ENCODE data around the gene LRRC1. TPM values are rescaled to one million over a fixed set of nuclear protein-coding genes. Genes with fewer than 3 reads are reported as not detected.

The LRRC1 gene
- total RNA-seq, 1 experiment from 2014 or later, result 18.1 TPM

DNA sequence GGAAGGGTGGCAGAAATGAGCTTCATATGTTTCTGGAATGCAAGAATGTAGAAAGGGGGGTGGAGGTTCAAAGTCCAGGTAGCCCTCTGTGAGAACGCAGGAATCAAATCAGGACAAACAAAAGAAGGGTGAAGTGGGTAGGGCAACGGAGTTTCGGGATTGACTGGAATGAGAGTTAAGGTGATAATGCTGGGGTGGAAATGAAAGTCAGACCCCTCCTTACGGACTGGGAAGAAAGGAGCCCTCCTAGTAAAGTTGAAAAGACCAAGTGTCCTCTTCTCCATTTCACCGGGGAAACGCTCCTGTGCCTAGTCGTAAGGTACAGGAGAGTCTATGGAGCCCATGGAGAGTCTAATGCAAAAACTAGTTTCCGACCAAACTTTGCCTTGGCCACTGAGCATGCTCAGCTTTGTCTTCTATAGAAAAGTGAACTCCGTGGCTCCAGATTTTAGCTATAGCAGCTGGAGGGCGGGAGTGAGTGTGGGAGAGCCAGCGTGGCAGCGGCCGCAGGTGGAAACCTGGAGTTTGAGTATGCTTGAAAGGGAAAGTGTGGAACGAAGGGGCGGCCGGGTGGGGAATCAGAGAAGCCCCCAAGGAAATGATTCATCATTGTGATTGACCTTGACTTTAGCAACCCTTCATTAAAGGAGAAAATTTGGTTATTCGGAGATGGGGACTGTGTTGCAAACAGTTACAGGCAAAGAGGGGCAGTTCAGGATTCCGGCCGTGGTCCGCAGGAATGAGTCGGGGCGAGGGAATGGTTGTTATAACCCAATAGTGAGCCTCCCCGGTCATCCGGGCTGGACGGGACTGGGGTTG, 1.3 kb upstream of the LRRC1 start:
- peak overlapping the region; percentile 95 for H3K4me2 ChIP-seq (ENCODE audit: low read length)
- ChIA-PET CTCF (interaction anchor here (0.6 to 3.0 kb wide), 7 partner anchors 59 to 1368 kb away, joined by 3 to 42 read pairs (median 9); no protein-coding TSS in a partner anchor), POLR2A (ENCODE audit: unreplicated experiment) (interaction anchor here (0.5 to 1.5 kb wide), 8 partner anchors 23 to 498 kb away, joined by 3 to 21 read pairs (median 4); no protein-coding TSS in a partner anchor)
- no peaks in the 10 kb centered on the region for H3K36me3 ChIP-seq (ENCODE audit: low read depth, low read length)
- peak overlapping the region; percentile 94 for H2AFZ ChIP-seq (ENCODE audit: low read length)
- H3F3A ChIP-seq (ENCODE audit: low read length, unreplicated experiment), result no peaks in the 10 kb centered on the region
- H4K20me1 ChIP-seq (ENCODE audit: low read length), result no peaks in the 10 kb centered on the region
- intact Hi-C loops (cut with micrococcal nuclease), result loop anchor here (1.0 to 10.0 kb wide), 7 partner anchors 17 to 249 kb away; partner anchors contain the start of gene GCLC
- BruUV-seq (replicated peaks), result TSS peak; percentile 3
- H3K4me3 ChIP-seq (ENCODE audit: low read length), result peak overlapping the region; percentile 86
- H3K79me2 ChIP-seq (ENCODE audit: low read length), result peaks cover 48% of the 10 kb centered on the region
- no peaks in the 10 kb centered on the region for H3K9me2 ChIP-seq (replicated peaks; ENCODE audit: low read length)
- H3K27ac ChIP-seq (ENCODE audit: low read length), result peak overlapping the region; percentile 66
- H3K9me3 ChIP-seq (ENCODE audit: low read length), result 0 out of 2 replicates have a peak, but pooled peaks cover 3% of the 10 kb centered on the region
- no peaks in the 10 kb centered on the region for H3K27me3 ChIP-seq (ENCODE audit: low read length)
- DNase-seq (peak; percentile 86), ATAC-seq (peak; percentile 52)
- TF ChIP-seq EZH2 (IDR thresholded peaks at IDR 0.05; ENCODE audit: low read length, unreplicated experiment), result no peak
- no peak for TF ChIP-seq EZH2phosphoT487 (IDR thresholded peaks at IDR 0.05; ENCODE audit: borderline replicate concordance, low read length)
- TF ChIP-seq, protein P1, sequence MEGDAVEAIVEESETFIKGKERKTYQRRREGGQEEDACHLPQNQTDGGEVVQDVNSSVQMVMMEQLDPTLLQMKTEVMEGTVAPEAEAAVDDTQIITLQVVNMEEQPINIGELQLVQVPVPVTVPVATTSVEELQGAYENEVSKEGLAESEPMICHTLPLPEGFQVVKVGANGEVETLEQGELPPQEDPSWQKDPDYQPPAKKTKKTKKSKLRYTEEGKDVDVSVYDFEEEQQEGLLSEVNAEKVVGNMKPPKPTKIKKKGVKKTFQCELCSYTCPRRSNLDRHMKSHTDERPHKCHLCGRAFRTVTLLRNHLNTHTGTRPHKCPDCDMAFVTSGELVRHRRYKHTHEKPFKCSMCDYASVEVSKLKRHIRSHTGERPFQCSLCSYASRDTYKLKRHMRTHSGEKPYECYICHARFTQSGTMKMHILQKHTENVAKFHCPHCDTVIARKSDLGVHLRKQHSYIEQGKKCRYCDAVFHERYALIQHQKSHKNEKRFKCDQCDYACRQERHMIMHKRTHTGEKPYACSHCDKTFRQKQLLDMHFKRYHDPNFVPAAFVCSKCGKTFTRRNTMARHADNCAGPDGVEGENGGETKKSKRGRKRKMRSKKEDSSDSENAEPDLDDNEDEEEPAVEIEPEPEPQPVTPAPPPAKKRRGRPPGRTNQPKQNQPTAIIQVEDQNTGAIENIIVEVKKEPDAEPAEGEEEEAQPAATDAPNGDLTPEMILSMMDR (conservative IDR thresholded peaks at IDR 0.05; ENCODE audit: low read depth, low read length), result no peak
- peaks cover 27% of the 10 kb centered on the region for H3K4me1 ChIP-seq (ENCODE audit: insufficient read depth, low read length)
- H3K9ac ChIP-seq (ENCODE audit: low read length), result peak overlapping the region; percentile 77

DNA sequence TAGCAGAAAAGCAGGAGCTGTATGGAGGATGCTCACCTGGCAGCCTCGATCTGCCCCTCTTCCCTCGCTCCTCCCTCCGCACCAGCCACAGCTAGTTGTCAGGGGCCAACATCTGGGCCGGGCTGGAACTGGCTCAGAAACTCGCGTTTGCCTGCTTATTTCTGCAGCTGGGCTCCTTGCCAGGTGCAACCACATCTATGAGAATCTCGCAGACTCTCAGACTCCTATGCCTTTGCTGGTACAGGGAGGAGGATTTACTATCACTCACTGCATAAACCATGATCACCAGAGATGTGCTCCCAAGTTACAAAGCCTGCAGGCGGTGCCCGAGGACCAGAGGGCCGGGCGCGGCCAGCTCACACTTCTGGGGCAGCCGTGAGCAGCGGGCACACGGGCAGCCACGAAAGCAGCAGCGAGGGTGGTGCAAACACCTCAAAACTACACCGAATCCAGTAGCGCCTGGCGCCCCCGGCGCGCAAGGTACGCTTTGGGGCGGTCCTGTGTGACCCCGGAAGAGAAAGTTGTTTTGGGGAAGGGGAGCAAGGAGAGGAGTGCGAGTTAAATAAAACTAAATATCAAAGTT, 577 bp upstream of the LRRC1 start:
- BruUV-seq (replicated peaks), result no TSS peak
- intact Hi-C loops (cut with micrococcal nuclease), result loop anchor here (1.0 to 10.0 kb wide), 6 partner anchors 17 to 249 kb away; partner anchors contain the start of gene GCLC
- Histone ChIP-seq H3K9me2 (replicated peaks; ENCODE audit: low read length) (no peaks in the 10 kb centered on the region), H3K4me2 (ENCODE audit: low read length) (peak overlapping the region; percentile 95), H3K4me1 (ENCODE audit: insufficient read depth, low read length) (peaks cover 27% of the 10 kb centered on the region), H3K79me2 (ENCODE audit: low read length) (peaks cover 55% of the 10 kb centered on the region), H4K20me1 (ENCODE audit: low read length) (no peaks in the 10 kb centered on the region), H3K27ac (ENCODE audit: low read length) (peak overlapping the region; percentile 66), H3F3A (ENCODE audit: low read length, unreplicated experiment) (no peaks in the 10 kb centered on the region), H3K9ac (ENCODE audit: low read length) (peak overlapping the region; percentile 77), H2AFZ (ENCODE audit: low read length) (peak overlapping the region; percentile 94), H3K4me3 (ENCODE audit: low read length) (peak overlapping the region; percentile 86), H3K27me3 (ENCODE audit: low read length) (no peaks in the 10 kb centered on the region), H3K9me3 (ENCODE audit: low read length) (0 out of 2 replicates have a peak, but pooled peaks cover 3% of the 10 kb centered on the region), H3K36me3 (ENCODE audit: low read depth, low read length) (no peaks in the 10 kb centered on the region)
- DNase-seq (peak; percentile 75), ATAC-seq (peak; percentile 58)
- ChIA-PET CTCF (interaction anchor here (1.1 to 3.0 kb wide), 4 partner anchors 59 to 162 kb away, joined by 9 to 42 read pairs (median 20); no protein-coding TSS in a partner anchor), POLR2A (ENCODE audit: unreplicated experiment) (interaction anchor here (0.5 to 1.5 kb wide), 8 partner anchors 17 to 498 kb away, joined by 3 to 10 read pairs (median 4); no protein-coding TSS in a partner anchor)
- TF ChIP-seq EZH2phosphoT487 (IDR thresholded peaks at IDR 0.05; ENCODE audit: borderline replicate concordance, low read length) (no peak), EZH2 (IDR thresholded peaks at IDR 0.05; ENCODE audit: low read length, unreplicated experiment) (no peak)
- TF ChIP-seq, protein P1 (conservative IDR thresholded peaks at IDR 0.05; ENCODE audit: low read depth, low read length), result peak; percentile 47; the same call in 1 of the 2 replicates

Data from PC-3 (cell line).